ENCODE measurements around the gene CCNJL.
A peak's percentile ranks its signal among the peaks of the same experiment; 100 is the strongest.

Gene CCNJL

DNA sequence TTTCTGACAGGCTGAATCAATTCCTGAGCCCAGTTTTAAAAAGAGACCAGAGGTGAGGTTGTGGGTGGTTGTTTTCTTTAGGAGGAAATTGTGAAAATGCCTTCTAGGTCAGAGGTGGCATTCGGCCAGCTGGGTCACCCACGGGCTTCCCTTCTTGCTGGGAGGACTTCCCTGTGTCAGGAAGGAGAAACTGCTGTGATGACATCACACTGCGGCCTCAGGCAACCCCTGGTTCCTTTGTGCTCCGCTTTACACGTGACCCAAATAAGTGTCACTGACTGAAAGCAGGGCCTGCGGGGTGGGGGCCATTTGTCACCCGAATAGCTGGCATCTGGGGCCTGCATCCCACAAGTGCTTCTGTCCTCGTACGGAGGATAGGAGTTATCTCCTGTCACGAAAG, 43.3 kb downstream of the CCNJL start:
- H3K4me1 ChIP-seq (ENCODE audit: control insufficient read depth, insufficient read depth, low read length), result peaks cover 29% of the 10 kb centered on the region
- H3K4me3 ChIP-seq (ENCODE audit: low read depth, low read length), result no peak overlapping the region
- no peak overlapping the region for H3K9ac ChIP-seq (ENCODE audit: low read depth, low read length)

GRCh38 chr5:160268121-160268520, 44.2 kb downstream of the CCNJL start:
- Histone ChIP-seq H3K36me3 (ENCODE audit: control insufficient read depth, insufficient read depth, low read length) (peaks cover 5% of the 10 kb centered on the region), H3K9me3 (ENCODE audit: control insufficient read depth, insufficient read depth, low read length) (no peaks in the 10 kb centered on the region), H3K4me1 (ENCODE audit: control insufficient read depth, insufficient read depth, low read length) (peaks cover 29% of the 10 kb centered on the region), H3K9ac (ENCODE audit: low read depth, low read length) (no peak overlapping the region), H3K4me3 (ENCODE audit: low read depth, low read length) (no peak overlapping the region), H3K27me3 (ENCODE audit: control insufficient read depth, insufficient read depth, low read length) (no peaks in the 10 kb centered on the region)

More for the DNA sequence above, 43.3 kb downstream of the CCNJL start:
- no peaks in the 10 kb centered on the region for H3K27me3 ChIP-seq (ENCODE audit: control insufficient read depth, insufficient read depth, low read length)
- peaks cover 5% of the 10 kb centered on the region for H3K36me3 ChIP-seq (ENCODE audit: control insufficient read depth, insufficient read depth, low read length)
- no peaks in the 10 kb centered on the region for H3K9me3 ChIP-seq (ENCODE audit: control insufficient read depth, insufficient read depth, low read length)

- H3K4me3 ChIP-seq (ENCODE audit: low read depth, low read length), result no peak overlapping the region
- no peak overlapping the region for H3K9ac ChIP-seq (ENCODE audit: low read depth, low read length)
- H3K27me3 ChIP-seq (ENCODE audit: control insufficient read depth, insufficient read depth, low read length), result no peaks in the 10 kb centered on the region
- H3K9me3 ChIP-seq (ENCODE audit: control insufficient read depth, insufficient read depth, low read length), result no peaks in the 10 kb centered on the region
- H3K4me1 ChIP-seq (ENCODE audit: control insufficient read depth, insufficient read depth, low read length), result peaks cover 24% of the 10 kb centered on the region
- peaks cover 5% of the 10 kb centered on the region for H3K36me3 ChIP-seq (ENCODE audit: control insufficient read depth, insufficient read depth, low read length)
Observed at GRCh38 chr5:160266752-160267345, 45.5 kb downstream of the CCNJL start.

- H3K27me3 ChIP-seq (ENCODE audit: control insufficient read depth, insufficient read depth, low read length), result no peaks in the 10 kb centered on the region
- H3K9me3 ChIP-seq (ENCODE audit: control insufficient read depth, insufficient read depth, low read length), result no peaks in the 10 kb centered on the region
- H3K4me1 ChIP-seq (ENCODE audit: control insufficient read depth, insufficient read depth, low read length), result peaks cover 22% of the 10 kb centered on the region
- no peak overlapping the region for H3K4me3 ChIP-seq (ENCODE audit: low read depth, low read length)
- no peak overlapping the region for H3K9ac ChIP-seq (ENCODE audit: low read depth, low read length)
- H3K36me3 ChIP-seq (ENCODE audit: control insufficient read depth, insufficient read depth, low read length), result peaks cover 5% of the 10 kb centered on the region
Observed at GRCh38 chr5:160266044-160266443, 46.3 kb downstream of the CCNJL start.

- Histone ChIP-seq H3K4me1 (ENCODE audit: control insufficient read depth, insufficient read depth, low read length) (peaks cover 18% of the 10 kb centered on the region), H3K27me3 (ENCODE audit: control insufficient read depth, insufficient read depth, low read length) (no peaks in the 10 kb centered on the region), H3K36me3 (ENCODE audit: control insufficient read depth, insufficient read depth, low read length) (peaks cover 10% of the 10 kb centered on the region), H3K9me3 (ENCODE audit: control insufficient read depth, insufficient read depth, low read length) (no peaks in the 10 kb centered on the region), H3K4me3 (ENCODE audit: low read depth, low read length) (no peak overlapping the region), H3K9ac (ENCODE audit: low read depth, low read length) (no peak overlapping the region)
Observed at GRCh38 chr5:160263326-160263855, 49.0 kb downstream of the CCNJL start.

DNA sequence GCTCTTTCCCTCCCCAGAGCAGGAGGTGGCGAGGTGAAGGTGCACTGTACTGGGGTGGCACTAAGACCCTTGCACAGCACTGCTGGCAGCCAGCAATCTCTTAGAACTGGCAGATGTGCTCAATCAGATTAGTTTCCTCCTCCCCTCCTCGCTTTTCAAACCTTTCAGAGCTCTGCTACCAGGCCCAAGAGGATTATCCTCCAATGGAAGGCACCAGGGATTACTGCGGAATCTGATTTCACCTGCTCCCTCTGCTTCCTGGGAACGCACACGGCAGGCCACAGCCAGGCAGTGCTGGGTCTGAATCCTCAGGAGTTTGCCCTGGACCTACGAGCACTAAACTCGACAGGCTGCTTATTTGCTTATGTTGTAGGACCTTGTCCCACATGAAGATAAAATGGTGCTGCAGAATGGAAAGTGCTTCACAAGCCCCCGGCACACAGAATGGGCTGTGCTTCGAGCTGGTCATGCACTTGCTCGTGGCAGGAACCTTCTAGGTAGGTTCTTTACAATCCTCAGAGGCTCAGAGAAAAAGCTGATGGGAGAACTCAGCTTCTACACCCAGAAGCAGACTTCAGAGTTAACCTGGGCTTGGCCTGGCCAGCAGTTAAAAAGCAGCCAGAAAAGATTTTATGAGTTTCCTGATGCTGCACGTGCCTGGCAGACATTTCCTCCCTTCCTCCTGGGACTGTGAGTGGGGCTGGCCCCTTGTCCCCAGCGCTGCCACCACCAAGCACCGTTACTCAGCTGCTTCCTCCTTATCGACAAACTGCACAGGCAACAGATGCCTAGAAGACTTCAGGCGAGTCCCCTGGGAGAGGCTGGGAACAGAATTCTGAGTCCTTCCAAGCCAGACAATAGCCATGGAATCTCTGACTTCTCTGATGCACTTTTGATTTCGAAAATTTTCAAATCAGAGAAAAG, 50.0 kb downstream of the CCNJL start:
- H3K9me3 ChIP-seq (ENCODE audit: control insufficient read depth, insufficient read depth, low read length), result no peaks in the 10 kb centered on the region
- H3K9ac ChIP-seq (ENCODE audit: low read depth, low read length), result peak overlapping the region; percentile 37
- H3K4me1 ChIP-seq (ENCODE audit: control insufficient read depth, insufficient read depth, low read length), result peaks cover 18% of the 10 kb centered on the region
- no peaks in the 10 kb centered on the region for H3K27me3 ChIP-seq (ENCODE audit: control insufficient read depth, insufficient read depth, low read length)
- no peak overlapping the region for H3K4me3 ChIP-seq (ENCODE audit: low read depth, low read length)
- peaks cover 7% of the 10 kb centered on the region for H3K36me3 ChIP-seq (ENCODE audit: control insufficient read depth, insufficient read depth, low read length)

DNA sequence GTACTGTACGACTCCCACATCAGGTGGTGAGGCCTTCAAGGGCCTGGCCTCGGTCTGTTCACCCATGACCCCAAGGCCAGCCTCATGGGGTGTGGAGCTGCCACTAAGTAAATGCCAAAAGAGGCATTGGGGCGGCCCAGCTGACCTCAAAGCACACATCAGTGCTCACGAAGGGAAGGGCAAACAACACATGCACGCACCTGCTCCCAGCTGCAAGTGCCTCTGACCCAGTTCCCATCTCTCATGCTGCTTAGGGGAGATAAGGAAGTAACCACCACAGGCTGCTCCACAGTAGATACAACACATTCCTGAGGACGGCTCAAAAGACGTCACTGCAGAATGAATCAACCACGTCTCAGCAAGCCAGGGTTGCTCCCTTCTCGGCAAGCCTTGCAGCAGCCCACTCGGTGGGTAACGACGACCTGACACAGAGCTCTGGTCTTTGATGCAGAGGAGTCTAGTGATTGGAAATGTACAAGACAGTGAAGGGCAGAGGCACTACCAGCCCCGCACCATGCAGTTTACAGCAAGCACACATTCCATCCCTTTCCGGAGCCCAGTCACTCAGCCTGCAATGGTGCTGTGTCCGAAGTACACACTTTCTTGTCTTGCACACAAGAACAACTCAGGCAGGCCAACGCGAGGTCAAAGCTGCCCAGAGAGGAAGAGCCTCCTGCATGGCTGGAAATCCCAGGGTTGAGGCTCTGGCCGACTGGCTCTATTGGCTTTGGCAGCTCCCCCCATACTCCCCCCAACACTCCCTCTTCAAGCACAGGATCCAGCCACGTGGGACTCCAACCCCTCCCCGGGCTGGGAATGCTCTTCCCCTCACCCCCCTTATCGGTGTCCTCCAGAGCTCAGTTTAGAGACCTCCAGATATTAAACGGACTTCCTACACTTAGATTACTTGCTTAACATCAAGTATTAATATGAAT, 51.2 kb downstream of the CCNJL start:
- Histone ChIP-seq H3K9ac (ENCODE audit: low read depth, low read length) (no peak overlapping the region), H3K4me3 (ENCODE audit: low read depth, low read length) (no peak overlapping the region)

DNA sequence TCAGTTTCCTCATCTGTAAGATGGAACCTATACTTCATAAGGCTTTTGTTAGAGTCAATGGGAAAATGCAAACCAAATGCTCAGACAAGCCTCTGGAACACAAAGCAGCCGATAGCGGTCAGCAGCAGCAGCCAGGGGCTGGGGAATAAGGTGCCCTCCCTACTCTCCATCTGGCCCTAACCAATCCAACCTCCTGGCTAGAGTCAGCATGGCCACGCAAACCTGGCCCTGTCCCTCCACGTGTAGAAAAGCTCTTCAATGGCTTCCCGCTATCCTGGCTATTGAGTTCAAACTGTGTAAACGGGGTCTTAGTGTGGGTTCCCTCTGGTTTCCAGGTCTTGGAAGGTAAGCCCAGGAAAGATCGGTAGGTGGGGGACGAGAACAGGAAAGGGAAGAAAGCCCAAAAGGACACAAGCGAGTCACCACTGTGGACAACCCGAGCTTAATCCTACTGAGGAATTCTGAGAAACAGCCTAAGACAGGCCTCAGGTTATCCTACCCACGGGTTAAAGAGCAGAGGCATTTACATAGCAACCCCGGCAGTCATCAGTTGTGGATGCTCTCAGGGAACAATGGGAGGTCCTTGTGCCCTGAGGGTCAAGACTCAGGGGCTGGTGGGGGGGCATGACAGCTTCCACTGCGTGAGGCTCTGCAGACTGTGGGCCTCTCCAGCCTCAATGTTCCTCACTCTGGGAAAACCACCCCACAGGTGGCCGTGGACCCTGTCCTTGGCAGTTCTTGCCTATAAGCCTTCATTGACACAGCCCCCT, 52.2 kb downstream of the CCNJL start:
- Histone ChIP-seq H3K36me3 (ENCODE audit: control insufficient read depth, insufficient read depth, low read length) (peaks cover 10% of the 10 kb centered on the region), H3K9me3 (ENCODE audit: control insufficient read depth, insufficient read depth, low read length) (no peaks in the 10 kb centered on the region), H3K4me1 (ENCODE audit: control insufficient read depth, insufficient read depth, low read length) (peaks cover 3% of the 10 kb centered on the region), H3K27me3 (ENCODE audit: control insufficient read depth, insufficient read depth, low read length) (no peaks in the 10 kb centered on the region), H3K9ac (ENCODE audit: low read depth, low read length) (no peak overlapping the region), H3K4me3 (ENCODE audit: low read depth, low read length) (no peak overlapping the region)

More for the DNA sequence above, 51.2 kb downstream of the CCNJL start:
- Histone ChIP-seq H3K27me3 (ENCODE audit: control insufficient read depth, insufficient read depth, low read length) (no peaks in the 10 kb centered on the region), H3K4me1 (ENCODE audit: control insufficient read depth, insufficient read depth, low read length) (peaks cover 6% of the 10 kb centered on the region), H3K9me3 (ENCODE audit: control insufficient read depth, insufficient read depth, low read length) (no peaks in the 10 kb centered on the region), H3K36me3 (ENCODE audit: control insufficient read depth, insufficient read depth, low read length) (peaks cover 7% of the 10 kb centered on the region)

GRCh38 chr5:160259341-160259740, 53.0 kb downstream of the CCNJL start:
- H3K9ac ChIP-seq (ENCODE audit: low read depth, low read length), result no peak overlapping the region
- H3K9me3 ChIP-seq (ENCODE audit: control insufficient read depth, insufficient read depth, low read length), result no peaks in the 10 kb centered on the region
- no peak overlapping the region for H3K4me3 ChIP-seq (ENCODE audit: low read depth, low read length)
- H3K4me1 ChIP-seq (ENCODE audit: control insufficient read depth, insufficient read depth, low read length), result peaks cover 3% of the 10 kb centered on the region
- H3K36me3 ChIP-seq (ENCODE audit: control insufficient read depth, insufficient read depth, low read length), result peaks cover 10% of the 10 kb centered on the region
- H3K27me3 ChIP-seq (ENCODE audit: control insufficient read depth, insufficient read depth, low read length), result no peaks in the 10 kb centered on the region

GRCh38 chr5:160254706-160255105, 57.7 kb downstream of the CCNJL start:
- Histone ChIP-seq H3K27me3 (ENCODE audit: control insufficient read depth, insufficient read depth, low read length) (no peaks in the 10 kb centered on the region), H3K9ac (ENCODE audit: low read depth, low read length) (no peak overlapping the region), H3K4me1 (ENCODE audit: control insufficient read depth, insufficient read depth, low read length) (no peaks in the 10 kb centered on the region), H3K36me3 (ENCODE audit: control insufficient read depth, insufficient read depth, low read length) (peaks cover 20% of the 10 kb centered on the region), H3K9me3 (ENCODE audit: control insufficient read depth, insufficient read depth, low read length) (no peaks in the 10 kb centered on the region), H3K4me3 (ENCODE audit: low read depth, low read length) (no peak overlapping the region)

GRCh38 chr5:160253441-160253840, 58.9 kb downstream of the CCNJL start:
- H3K9ac ChIP-seq (ENCODE audit: low read depth, low read length), result no peak overlapping the region
- H3K36me3 ChIP-seq (ENCODE audit: control insufficient read depth, insufficient read depth, low read length), result peaks cover 16% of the 10 kb centered on the region
- no peaks in the 10 kb centered on the region for H3K4me1 ChIP-seq (ENCODE audit: control insufficient read depth, insufficient read depth, low read length)
- H3K27me3 ChIP-seq (ENCODE audit: control insufficient read depth, insufficient read depth, low read length), result no peaks in the 10 kb centered on the region
- H3K4me3 ChIP-seq (ENCODE audit: low read depth, low read length), result no peak overlapping the region
- H3K9me3 ChIP-seq (ENCODE audit: control insufficient read depth, insufficient read depth, low read length), result no peaks in the 10 kb centered on the region
